ENCODE data around the gene GSDME. TPM values are rescaled to one million over a fixed set of nuclear protein-coding genes. Genes with fewer than 3 reads are reported as not detected.

The GSDME gene
- polyA plus RNA-seq, 1 of the 3 experiments (the other 2 are of a cell fraction) = 109 TPM

GRCh38 chr7:24769851-24770250, 12.6 kb upstream of the GSDME start (continued):
- no peak for TF ChIP-seq USF2 (IDR thresholded peaks at IDR 0.05; ENCODE audit: borderline replicate concordance, low read depth, low read length)

GRCh38 chr7:24769014-24769830, 12.0 kb upstream of the GSDME start:
- Histone ChIP-seq H3K9me3 (no peaks in the 10 kb centered on the region), H4K20me1 (ENCODE audit: insufficient read depth) (no peaks in the 10 kb centered on the region), H3K27me3 (ENCODE audit: insufficient read depth) (no peaks in the 10 kb centered on the region), H3K36me3 (replicated peaks in 1 of 2; ENCODE audit: control insufficient read depth in 1 of 2, insufficient read depth in 2 of 2, low read length in 1 of 2) (peaks cover 0 to 2% of the 10 kb centered on the region in 2 experiments), H2AFZ (ENCODE audit: low read depth) (no peak overlapping the region), H3K79me2 (ENCODE audit: insufficient read depth) (no peaks in the 10 kb centered on the region), H3F3A (replicated peaks; ENCODE audit: insufficient read depth) (no peaks in the 10 kb centered on the region), H3K4me3 (ENCODE audit: low read depth in 2 of 2, low read length in 1 of 2) (no peak overlapping the region), H3K9me2 (no peaks in the 10 kb centered on the region), H3K9ac (no peak overlapping the region), H3K4me2 (no peak overlapping the region), H3K27ac (ENCODE audit: low read depth in 2 of 2, low read length in 1 of 2) (no peak overlapping the region), H3K4me1 (ENCODE audit: control insufficient read depth in 1 of 2, insufficient read depth in 2 of 2, low read depth in 1 of 2, low read length in 1 of 2) (peaks cover 0 to 13% of the 10 kb centered on the region in 2 experiments; a peak in 2 of 4 replicates)
- CTCF ChIA-PET = interaction anchor here (0.7 to 1.2 kb wide), 7 partner anchors 15 to 325 kb away, joined by 3 to 4 read pairs (median 3); no protein-coding TSS in a partner anchor
- TF ChIP-seq ELF1 (IDR thresholded peaks at IDR 0.05) (no peak), REST (IDR thresholded peaks at IDR 0.05; ENCODE audit: low read depth, low read length) (no peak), MXI1 (IDR thresholded peaks at IDR 0.05; ENCODE audit: low read depth, low read length) (no peak), RAD21 (IDR thresholded peaks at IDR 0.05; ENCODE audit: low read length) (no peak), YY1 (IDR thresholded peaks at IDR 0.05; ENCODE audit: low read depth) (no peak), NFIC (IDR thresholded peaks at IDR 0.05; ENCODE audit: borderline replicate concordance) (no peak), MEF2A (IDR thresholded peaks at IDR 0.05; ENCODE audit: borderline replicate concordance, low read depth) (no peak), TEAD4 (IDR thresholded peaks at IDR 0.05; ENCODE audit: borderline replicate concordance, insufficient read depth) (no peak), MAX (IDR thresholded peaks at IDR 0.05; ENCODE audit: low read depth) (no peak), EP300 (IDR thresholded peaks at IDR 0.05; ENCODE audit: borderline replicate concordance in 1 of 2, low read depth in 1 of 2, low read length in 1 of 2) (no peak), RXRA (IDR thresholded peaks at IDR 0.05; ENCODE audit: borderline replicate concordance, low read depth) (no peak), TCF12 (IDR thresholded peaks at IDR 0.05) (no peak), USF2 (IDR thresholded peaks at IDR 0.05; ENCODE audit: borderline replicate concordance, low read depth, low read length) (no peak), FOXJ3 (CRISPR knock-in tag; IDR thresholded peaks at IDR 0.05) (no peak), NRF1 (IDR thresholded peaks at IDR 0.05; ENCODE audit: low read depth, low read length) (no peak), EZH2phosphoT487 (IDR thresholded peaks at IDR 0.05; ENCODE audit: borderline replicate concordance, low read depth) (no peak)
- TF ChIP-seq, protein P1, sequence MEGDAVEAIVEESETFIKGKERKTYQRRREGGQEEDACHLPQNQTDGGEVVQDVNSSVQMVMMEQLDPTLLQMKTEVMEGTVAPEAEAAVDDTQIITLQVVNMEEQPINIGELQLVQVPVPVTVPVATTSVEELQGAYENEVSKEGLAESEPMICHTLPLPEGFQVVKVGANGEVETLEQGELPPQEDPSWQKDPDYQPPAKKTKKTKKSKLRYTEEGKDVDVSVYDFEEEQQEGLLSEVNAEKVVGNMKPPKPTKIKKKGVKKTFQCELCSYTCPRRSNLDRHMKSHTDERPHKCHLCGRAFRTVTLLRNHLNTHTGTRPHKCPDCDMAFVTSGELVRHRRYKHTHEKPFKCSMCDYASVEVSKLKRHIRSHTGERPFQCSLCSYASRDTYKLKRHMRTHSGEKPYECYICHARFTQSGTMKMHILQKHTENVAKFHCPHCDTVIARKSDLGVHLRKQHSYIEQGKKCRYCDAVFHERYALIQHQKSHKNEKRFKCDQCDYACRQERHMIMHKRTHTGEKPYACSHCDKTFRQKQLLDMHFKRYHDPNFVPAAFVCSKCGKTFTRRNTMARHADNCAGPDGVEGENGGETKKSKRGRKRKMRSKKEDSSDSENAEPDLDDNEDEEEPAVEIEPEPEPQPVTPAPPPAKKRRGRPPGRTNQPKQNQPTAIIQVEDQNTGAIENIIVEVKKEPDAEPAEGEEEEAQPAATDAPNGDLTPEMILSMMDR (IDR thresholded peaks at IDR 0.05) = no peak
- TF ChIP-seq, protein P2, sequence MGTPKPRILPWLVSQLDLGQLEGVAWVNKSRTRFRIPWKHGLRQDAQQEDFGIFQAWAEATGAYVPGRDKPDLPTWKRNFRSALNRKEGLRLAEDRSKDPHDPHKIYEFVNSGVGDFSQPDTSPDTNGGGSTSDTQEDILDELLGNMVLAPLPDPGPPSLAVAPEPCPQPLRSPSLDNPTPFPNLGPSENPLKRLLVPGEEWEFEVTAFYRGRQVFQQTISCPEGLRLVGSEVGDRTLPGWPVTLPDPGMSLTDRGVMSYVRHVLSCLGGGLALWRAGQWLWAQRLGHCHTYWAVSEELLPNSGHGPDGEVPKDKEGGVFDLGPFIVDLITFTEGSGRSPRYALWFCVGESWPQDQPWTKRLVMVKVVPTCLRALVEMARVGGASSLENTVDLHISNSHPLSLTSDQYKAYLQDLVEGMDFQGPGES (IDR thresholded peaks at IDR 0.05; ENCODE audit: low read depth, low read length) = no peak
- TF ChIP-seq, protein P3, sequence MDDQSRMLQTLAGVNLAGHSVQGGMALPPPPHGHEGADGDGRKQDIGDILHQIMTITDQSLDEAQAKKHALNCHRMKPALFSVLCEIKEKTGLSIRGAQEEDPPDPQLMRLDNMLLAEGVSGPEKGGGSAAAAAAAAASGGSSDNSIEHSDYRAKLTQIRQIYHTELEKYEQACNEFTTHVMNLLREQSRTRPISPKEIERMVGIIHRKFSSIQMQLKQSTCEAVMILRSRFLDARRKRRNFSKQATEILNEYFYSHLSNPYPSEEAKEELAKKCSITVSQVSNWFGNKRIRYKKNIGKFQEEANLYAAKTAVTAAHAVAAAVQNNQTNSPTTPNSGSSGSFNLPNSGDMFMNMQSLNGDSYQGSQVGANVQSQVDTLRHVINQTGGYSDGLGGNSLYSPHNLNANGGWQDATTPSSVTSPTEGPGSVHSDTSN (IDR thresholded peaks at IDR 0.05) = no peak
- 74% methylated on average over 9 of the region's 9 CpGs for WGBS (ENCODE audit: low lambda C conversion rate)
- POLR2A ChIA-PET = interaction anchor here (1.2 kb wide), 1 partner anchor 11 kb away, joined by 4 read pairs; no protein-coding TSS in a partner anchor
- DNase-seq = no peak
